ENCODE data around the gene COL6A1. TPM values are rescaled to one million over a fixed set of nuclear protein-coding genes. Genes with fewer than 3 reads are reported as not detected.

The COL6A1 gene
- total RNA-seq, 1 experiment from 2014 or later, result 17.8 TPM

DNA sequence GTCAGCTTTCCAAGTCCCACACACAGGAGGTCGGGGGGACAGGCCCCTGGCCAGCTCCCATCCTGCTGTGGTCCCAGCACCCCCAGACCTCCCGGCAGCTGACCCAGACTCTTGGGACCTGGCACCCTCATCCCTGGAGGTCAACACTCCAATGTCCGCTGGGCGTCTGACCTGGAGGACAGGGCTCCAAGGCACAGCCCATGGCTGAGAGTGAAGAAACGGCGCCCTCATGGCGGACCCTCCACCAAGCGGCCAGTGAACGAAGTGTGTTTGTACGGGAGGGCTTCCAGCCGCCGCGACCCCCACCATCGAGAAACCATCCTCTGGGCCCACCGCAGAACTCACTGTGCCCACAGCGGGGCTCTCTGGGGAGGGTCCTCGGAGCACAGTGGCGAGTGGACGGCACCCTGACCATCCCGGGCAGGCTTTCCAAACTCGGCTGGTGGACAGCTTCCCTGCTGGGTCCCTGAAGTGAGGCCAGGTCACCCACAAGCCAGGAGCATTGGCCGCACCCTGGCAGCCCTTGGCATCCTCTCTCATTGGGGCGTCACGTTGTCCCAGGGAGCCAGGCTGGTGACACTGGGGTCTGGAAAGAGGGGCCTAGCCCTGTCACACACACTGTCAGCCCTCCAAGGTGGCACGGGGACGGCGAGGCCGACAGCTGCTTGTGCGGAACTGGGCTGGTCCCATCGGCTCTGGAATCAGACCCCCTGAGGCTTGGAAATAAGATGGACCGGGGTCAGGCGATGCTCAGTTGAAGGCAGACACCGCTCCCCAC lies 68.5 kb downstream of the COL6A1 start:
- no peaks in the 10 kb centered on the region for H3K36me3 Mint-ChIP-seq (ENCODE audit: insufficient read depth, unreplicated experiment)
- TF ChIP-seq, protein P1, sequence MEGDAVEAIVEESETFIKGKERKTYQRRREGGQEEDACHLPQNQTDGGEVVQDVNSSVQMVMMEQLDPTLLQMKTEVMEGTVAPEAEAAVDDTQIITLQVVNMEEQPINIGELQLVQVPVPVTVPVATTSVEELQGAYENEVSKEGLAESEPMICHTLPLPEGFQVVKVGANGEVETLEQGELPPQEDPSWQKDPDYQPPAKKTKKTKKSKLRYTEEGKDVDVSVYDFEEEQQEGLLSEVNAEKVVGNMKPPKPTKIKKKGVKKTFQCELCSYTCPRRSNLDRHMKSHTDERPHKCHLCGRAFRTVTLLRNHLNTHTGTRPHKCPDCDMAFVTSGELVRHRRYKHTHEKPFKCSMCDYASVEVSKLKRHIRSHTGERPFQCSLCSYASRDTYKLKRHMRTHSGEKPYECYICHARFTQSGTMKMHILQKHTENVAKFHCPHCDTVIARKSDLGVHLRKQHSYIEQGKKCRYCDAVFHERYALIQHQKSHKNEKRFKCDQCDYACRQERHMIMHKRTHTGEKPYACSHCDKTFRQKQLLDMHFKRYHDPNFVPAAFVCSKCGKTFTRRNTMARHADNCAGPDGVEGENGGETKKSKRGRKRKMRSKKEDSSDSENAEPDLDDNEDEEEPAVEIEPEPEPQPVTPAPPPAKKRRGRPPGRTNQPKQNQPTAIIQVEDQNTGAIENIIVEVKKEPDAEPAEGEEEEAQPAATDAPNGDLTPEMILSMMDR (IDR thresholded peaks at IDR 0.05; ENCODE audit: unreplicated experiment), result no peak
- no peaks in the 10 kb centered on the region for H3K9me3 Mint-ChIP-seq (ENCODE audit: low read depth, unreplicated experiment)
- intact Hi-C loops (cut with micrococcal nuclease; ENCODE audit: unreplicated experiment), result no loop called here
- H3K4me3 Mint-ChIP-seq (ENCODE audit: low read depth, unreplicated experiment), result no peak overlapping the region
- H3K4me1 Mint-ChIP-seq (ENCODE audit: low read depth, unreplicated experiment), result no peaks in the 10 kb centered on the region
- H3K27me3 Mint-ChIP-seq (ENCODE audit: unreplicated experiment), result no peaks in the 10 kb centered on the region
- CTCF ChIA-PET, result no interaction called here
- no TSS peak for BruUV-seq (replicated peaks)
- H3K27ac Mint-ChIP-seq (ENCODE audit: unreplicated experiment), result no peak overlapping the region
- DNase-seq, result no peak

DNA sequence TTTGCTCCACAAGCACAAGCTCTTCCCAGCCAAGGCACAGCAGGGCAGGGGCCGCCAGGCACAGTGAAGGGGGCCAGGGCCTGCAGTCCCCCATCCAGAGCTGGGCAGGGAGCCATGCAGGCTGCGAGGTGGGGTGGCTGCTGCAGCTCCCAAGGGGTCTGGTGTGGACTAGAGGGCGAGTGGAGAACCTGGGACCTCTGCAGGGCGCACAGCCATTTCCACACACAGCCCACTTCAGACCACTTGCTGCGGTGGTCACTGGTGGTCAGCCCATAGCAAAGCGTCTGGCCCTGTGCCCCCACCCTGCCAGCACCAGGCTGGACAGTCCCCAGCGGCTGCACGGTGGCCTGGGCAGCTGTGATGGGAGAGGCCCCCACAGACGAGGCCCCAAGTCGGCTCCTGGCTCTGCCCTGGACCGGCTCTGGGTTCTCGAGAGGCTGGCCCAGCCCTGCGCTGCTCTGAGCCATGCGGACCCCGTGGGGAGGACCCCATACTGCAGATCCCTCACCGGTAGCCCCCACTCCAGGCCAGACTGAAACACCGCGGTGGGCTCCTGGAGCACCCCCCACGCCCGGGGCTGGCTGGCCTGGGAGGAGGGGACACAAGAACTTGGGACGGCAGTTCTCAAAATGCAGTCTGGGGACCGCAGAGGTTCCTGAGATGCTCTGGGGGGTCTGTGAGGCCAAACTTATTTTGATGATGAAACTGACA lies 69.3 kb downstream of the COL6A1 start:
- H3K27me3 Mint-ChIP-seq (ENCODE audit: unreplicated experiment), result no peaks in the 10 kb centered on the region
- H3K36me3 Mint-ChIP-seq (ENCODE audit: insufficient read depth, unreplicated experiment), result no peaks in the 10 kb centered on the region
- no peaks in the 10 kb centered on the region for H3K9me3 Mint-ChIP-seq (ENCODE audit: low read depth, unreplicated experiment)
- TF ChIP-seq, protein P1 (IDR thresholded peaks at IDR 0.05; ENCODE audit: unreplicated experiment), result no peak
- H3K27ac Mint-ChIP-seq (ENCODE audit: unreplicated experiment), result no peak overlapping the region
- DNase-seq, result no peak
- H3K4me3 Mint-ChIP-seq (ENCODE audit: low read depth, unreplicated experiment), result no peak overlapping the region
- no peaks in the 10 kb centered on the region for H3K4me1 Mint-ChIP-seq (ENCODE audit: low read depth, unreplicated experiment)
- no TSS peak for BruUV-seq (replicated peaks)
- intact Hi-C loops (cut with micrococcal nuclease; ENCODE audit: unreplicated experiment), result no loop called here
- CTCF ChIA-PET, result no interaction called here

DNA sequence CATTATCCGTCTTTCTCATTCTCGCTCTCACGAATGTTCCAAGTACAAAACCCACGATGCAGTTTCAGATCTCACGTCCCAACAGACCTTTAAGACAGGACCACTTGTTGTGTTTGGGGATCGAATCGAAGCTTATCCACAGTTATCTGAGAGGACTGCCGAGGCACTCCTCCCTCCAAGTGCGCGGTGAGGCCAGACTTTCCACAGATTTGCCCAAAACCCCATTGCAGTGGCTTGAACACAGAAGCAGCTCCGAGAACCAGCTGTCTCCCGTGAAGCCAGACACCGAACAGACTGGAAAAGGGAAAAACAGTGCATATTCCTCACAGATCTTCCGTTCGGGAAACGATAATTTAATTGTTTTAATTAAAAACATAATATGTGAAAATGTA lies 69.8 kb downstream of the COL6A1 start:
- intact Hi-C loops (cut with micrococcal nuclease; ENCODE audit: unreplicated experiment), result no loop called here
- no peak for DNase-seq
- BruUV-seq (replicated peaks), result no TSS peak
- Mint-ChIP-seq H3K27ac (ENCODE audit: unreplicated experiment) (no peak overlapping the region), H3K4me3 (ENCODE audit: low read depth, unreplicated experiment) (no peak overlapping the region), H3K4me1 (ENCODE audit: low read depth, unreplicated experiment) (no peaks in the 10 kb centered on the region), H3K9me3 (ENCODE audit: low read depth, unreplicated experiment) (no peaks in the 10 kb centered on the region), H3K36me3 (ENCODE audit: insufficient read depth, unreplicated experiment) (no peaks in the 10 kb centered on the region), H3K27me3 (ENCODE audit: unreplicated experiment) (no peaks in the 10 kb centered on the region)
- TF ChIP-seq, protein P1 (IDR thresholded peaks at IDR 0.05; ENCODE audit: unreplicated experiment), result no peak
- CTCF ChIA-PET, result no interaction called here

DNA sequence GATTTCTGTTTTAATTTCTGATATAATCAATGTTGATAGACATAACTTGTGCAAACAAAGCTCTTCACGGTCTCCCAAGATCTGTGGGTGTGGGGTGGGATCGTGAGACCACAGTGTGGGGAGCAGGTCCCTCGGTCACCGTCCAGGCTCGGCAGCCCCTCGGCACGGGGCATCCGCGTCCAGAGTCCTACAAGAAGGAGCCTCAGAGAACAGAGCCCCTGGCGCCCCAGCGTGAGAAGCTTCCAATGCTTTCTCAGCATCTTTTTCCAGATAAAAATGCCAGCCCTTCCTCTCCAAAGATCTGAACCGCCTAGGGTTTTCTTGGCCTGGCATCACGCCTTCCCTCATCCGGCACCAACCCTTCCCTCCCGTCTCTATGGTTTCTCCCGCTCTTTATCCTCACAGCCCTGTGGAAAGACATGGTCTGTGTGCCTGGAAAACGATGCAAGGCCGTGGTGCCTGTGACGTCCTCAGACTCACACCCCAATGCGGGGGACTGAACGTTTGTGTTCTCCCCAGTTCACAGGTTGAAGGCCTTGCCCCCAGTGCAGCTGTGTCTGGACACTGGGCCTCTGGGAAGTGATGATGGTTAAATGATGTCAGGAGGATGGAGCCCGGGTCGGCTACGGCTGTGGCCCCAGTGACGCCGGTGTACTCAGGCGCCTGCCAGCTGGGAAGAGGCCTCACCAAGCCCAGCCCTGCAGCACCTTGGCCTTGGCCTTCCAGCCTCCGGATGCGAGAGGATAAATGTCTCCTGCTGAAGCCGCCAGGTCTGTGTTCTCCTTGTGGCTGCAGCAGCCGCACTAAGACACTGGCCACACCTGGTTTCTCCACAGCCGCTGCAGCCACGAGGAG lies 70.5 kb downstream of the COL6A1 start:
- Mint-ChIP-seq H3K4me1 (ENCODE audit: low read depth, unreplicated experiment) (no peaks in the 10 kb centered on the region), H3K36me3 (ENCODE audit: insufficient read depth, unreplicated experiment) (no peaks in the 10 kb centered on the region), H3K9me3 (ENCODE audit: low read depth, unreplicated experiment) (no peaks in the 10 kb centered on the region), H3K27ac (ENCODE audit: unreplicated experiment) (no peak overlapping the region), H3K4me3 (ENCODE audit: low read depth, unreplicated experiment) (no peak overlapping the region), H3K27me3 (ENCODE audit: unreplicated experiment) (no peaks in the 10 kb centered on the region)
- DNase-seq, result no peak
- TF ChIP-seq, protein P1 (IDR thresholded peaks at IDR 0.05; ENCODE audit: unreplicated experiment), result no peak
- intact Hi-C loops (cut with micrococcal nuclease; ENCODE audit: unreplicated experiment), result no loop called here
- BruUV-seq (replicated peaks), result no TSS peak
- CTCF ChIA-PET, result no interaction called here
